Panc1 (cell line): Measurements from ENCODE around the gene ASTN2.

Source experiments
- POLR2AphosphoS5 ChIP-seq: IDR thresholded peaks from 2 replicates; pipeline ENCODE4 v1.6.1; 2012; ENCODE audit warnings: mild to moderate bottlenecking, low read depth, low read length, moderate library complexity
- SIN3A ChIP-seq: IDR thresholded peaks from 2 replicates; pipeline ENCODE4 v1.6.1; 2012; ENCODE audit warnings: low read depth, mild to moderate bottlenecking, low read length, moderate library complexity, borderline replicate concordance; ENCODE audit not compliant: insufficient read depth
- TF ChIP-seq, protein P1 (sequence below): fragments of 450-650 bp; IDR thresholded peaks from 2 replicates; pipeline ENCODE4 v1.5.1; 2017; ENCODE audit warnings: mild to moderate bottlenecking

GRCh38 chr9:116897201-116897600 is 517.7 kb downstream of the ASTN2 start:
- TF ChIP-seq, protein P1, sequence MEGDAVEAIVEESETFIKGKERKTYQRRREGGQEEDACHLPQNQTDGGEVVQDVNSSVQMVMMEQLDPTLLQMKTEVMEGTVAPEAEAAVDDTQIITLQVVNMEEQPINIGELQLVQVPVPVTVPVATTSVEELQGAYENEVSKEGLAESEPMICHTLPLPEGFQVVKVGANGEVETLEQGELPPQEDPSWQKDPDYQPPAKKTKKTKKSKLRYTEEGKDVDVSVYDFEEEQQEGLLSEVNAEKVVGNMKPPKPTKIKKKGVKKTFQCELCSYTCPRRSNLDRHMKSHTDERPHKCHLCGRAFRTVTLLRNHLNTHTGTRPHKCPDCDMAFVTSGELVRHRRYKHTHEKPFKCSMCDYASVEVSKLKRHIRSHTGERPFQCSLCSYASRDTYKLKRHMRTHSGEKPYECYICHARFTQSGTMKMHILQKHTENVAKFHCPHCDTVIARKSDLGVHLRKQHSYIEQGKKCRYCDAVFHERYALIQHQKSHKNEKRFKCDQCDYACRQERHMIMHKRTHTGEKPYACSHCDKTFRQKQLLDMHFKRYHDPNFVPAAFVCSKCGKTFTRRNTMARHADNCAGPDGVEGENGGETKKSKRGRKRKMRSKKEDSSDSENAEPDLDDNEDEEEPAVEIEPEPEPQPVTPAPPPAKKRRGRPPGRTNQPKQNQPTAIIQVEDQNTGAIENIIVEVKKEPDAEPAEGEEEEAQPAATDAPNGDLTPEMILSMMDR = no peak
- TF ChIP-seq SIN3A (no peak), POLR2AphosphoS5 (no peak)
